HepG2 (cell line): ENCODE data around the gene PDGFA. TPM values are rescaled to one million over a fixed set of nuclear protein-coding genes. Genes with fewer than 3 reads are reported as not detected.
A peak's percentile ranks its signal among the peaks of the same experiment; 100 is the strongest.

Experiments
- AKAP8 ChIP-seq: sonication (generic); formaldehyde crosslinking; IDR thresholded peaks from 2 replicates; pipeline ENCODE4 v1.5.1; 2020; ENCODE audit warnings: mild to moderate bottlenecking, missing genetic modification reagents
- ETV6 ChIP-seq: sonication (generic); formaldehyde crosslinking; conservative IDR thresholded peaks from 2 replicates; pipeline ENCODE4 v1.4.0; 2020; ENCODE audit warnings: missing genetic modification reagents
- FOXK1 ChIP-seq: sonication (generic); formaldehyde crosslinking; IDR thresholded peaks from 2 replicates; pipeline ENCODE4 v1.4.0; 2020; ENCODE audit warnings: low read depth, missing genetic modification reagents, borderline replicate concordance
- GPBP1L1 ChIP-seq: sonication (generic); formaldehyde crosslinking; IDR thresholded peaks from 2 replicates; pipeline ENCODE4 v1.5.0; 2020; ENCODE audit warnings: mild to moderate bottlenecking, missing genetic modification reagents
- KLF12 ChIP-seq: sonication (generic); formaldehyde crosslinking; IDR thresholded peaks from 2 replicates; pipeline ENCODE4 v1.4.0; 2020; ENCODE audit warnings: missing genetic modification reagents, borderline replicate concordance
- MAZ ChIP-seq, 2 experiments: sonication (generic) in 1 of 2; formaldehyde crosslinking in 1 of 2; IDR thresholded peaks; 2 replicates each; pipeline versions ENCODE4 v1.5.0 to v1.6.1; 2012 to 2020; ENCODE audit warnings: low read depth in 2 of 2, mild to moderate bottlenecking in 2 of 2, borderline replicate concordance in 1 of 2, improper control_type of control experiment in 1 of 2, low read length in 1 of 2, missing genetic modification reagents in 1 of 2, moderate library complexity in 1 of 2
- NFKB2 ChIP-seq: sonication (generic); formaldehyde crosslinking; IDR thresholded peaks from 2 replicates; pipeline ENCODE4 v1.4.0; 2020; ENCODE audit warnings: missing genetic modification reagents, borderline replicate concordance
- SRY ChIP-seq: sonication (generic); formaldehyde crosslinking; IDR thresholded peaks from 2 replicates; pipeline ENCODE4 v1.8.0; 2022; ENCODE audit warnings: mild to moderate bottlenecking, missing genetic modification reagents
- TRIM24 ChIP-seq: sonication (generic); formaldehyde crosslinking; IDR thresholded peaks from 2 replicates; pipeline ENCODE4 v1.8.0; 2022; ENCODE audit warnings: mild to moderate bottlenecking, missing genetic modification reagents
- ZBTB34 ChIP-seq: sonication (generic); formaldehyde crosslinking; IDR thresholded peaks from 2 replicates; pipeline ENCODE4 v1.8.0; 2022; ENCODE audit warnings: mild to moderate bottlenecking, missing genetic modification reagents
- ZBTB43 ChIP-seq: sonication (generic); formaldehyde crosslinking; conservative IDR thresholded peaks from 2 replicates; pipeline ENCODE4 v1.4.0; 2020; ENCODE audit warnings: missing genetic modification reagents
- ZNF446 ChIP-seq: sonication (generic); formaldehyde crosslinking; IDR thresholded peaks from 2 replicates; pipeline ENCODE4 v1.5.0; 2020; ENCODE audit warnings: mild to moderate bottlenecking, missing genetic modification reagents
- ZNF484 ChIP-seq: sonication (generic); formaldehyde crosslinking; IDR thresholded peaks from 2 replicates; pipeline ENCODE4 v1.5.1; 2020; ENCODE audit warnings: mild to moderate bottlenecking, low read depth, missing genetic modification reagents, borderline replicate concordance
- ZNF720 ChIP-seq: sonication (generic); formaldehyde crosslinking; IDR thresholded peaks from 2 replicates; pipeline ENCODE4 v1.4.0; 2020; ENCODE audit warnings: missing genetic modification reagents
- ZNF770 ChIP-seq: sonication (generic); formaldehyde crosslinking; IDR thresholded peaks from 2 replicates; pipeline ENCODE4 v1.5.0; 2020; ENCODE audit warnings: mild to moderate bottlenecking, missing genetic modification reagents
- ZNF883 ChIP-seq: sonication (generic); formaldehyde crosslinking; IDR thresholded peaks from 2 replicates; pipeline ENCODE4 v1.5.1; 2020; ENCODE audit warnings: mild to moderate bottlenecking, missing genetic modification reagents; ENCODE audit errors: not compliant biosample characterization
- ZSCAN12 ChIP-seq: sonication (generic); formaldehyde crosslinking; IDR thresholded peaks from 2 replicates; pipeline ENCODE4 v1.9.0; 2021; ENCODE audit warnings: mild to moderate bottlenecking, missing genetic modification reagents
- polyA plus RNA-seq, 8 experiments: library from polyadenylated mRNA; depleted of rRNA in 3 of 8; stranded (reverse) in 7 of 8; unstranded in 1 of 8; fragments of >200 nt; fragmentation: Illumina TruSeq in 4 of 8; extraction: Trizol in 4 of 8; gene quantifications; 2 replicates each; pipeline versions ENCODE4 v1.2.1 to v1.2.3, GENCODE V29; 2011 to 2016; ENCODE audit warnings: low read depth in 4 of 8, missing spikeins in 1 of 8, mixed read lengths in 1 of 8; ENCODE audit not compliant: insufficient read depth in 1 of 8
- total RNA-seq, 5 experiments: library from RNA; depleted of rRNA; stranded (reverse); fragments of >200 nt; fragmentation: Illumina TruSeq; extraction: Trizol; gene quantifications; 2 replicates each; pipeline ENCODE4 v1.2.3, GENCODE V29; 2016; ENCODE audit warnings: low read depth in 1 of 5
- TF ChIP-seq, protein P1 (sequence below): sonication (generic); formaldehyde crosslinking; IDR thresholded peaks from 2 replicates; pipeline ENCODE4 v1.5.1; 2020; ENCODE audit warnings: mild to moderate bottlenecking, missing genetic modification reagents, moderate library complexity

PDGFA gene
- total and polyA plus RNA-seq, 2 of the 13 experiments (the other 11 are each of a cell fraction or from before 2014, with no cell fraction given), result 1.5 to 3.4 TPM

GRCh38 chr7:552868-553635 is 33.4 kb upstream of the PDGFA start (continued):
- TF ChIP-seq NFKB2 (CRISPR knock-in tag), result 0 out of 2 replicates have a peak, but pooled peaks have one; percentile 16
- TF ChIP-seq MAZ (IDR thresholded peaks at IDR 0.05; ENCODE audit: borderline replicate concordance, low read depth, low read length), result 0 out of 2 replicates have a peak, but pooled peaks have one; percentile 19
- peak; percentile 80 for TF ChIP-seq MAZ (CRISPR knock-in tag; IDR thresholded peaks at IDR 0.05; ENCODE audit: low read depth)
- TF ChIP-seq ETV6, result no peak
- TF ChIP-seq ZBTB34 (CRISPR knock-in tag), result peak; percentile 82
- TF ChIP-seq ZNF446 (CRISPR knock-in tag), result no peak
- TF ChIP-seq AKAP8, result 0 out of 2 replicates have a peak, but pooled peaks have one; percentile 57
- TF ChIP-seq ZNF720 (CRISPR knock-in tag), result no peak
- no peak for TF ChIP-seq ZSCAN12 (CRISPR knock-in tag)
- TF ChIP-seq GPBP1L1 (CRISPR knock-in tag), result no peak
- TF ChIP-seq SRY (CRISPR knock-in tag), result no peak
- no peak for TF ChIP-seq ZBTB43 (CRISPR knock-in tag)
- TF ChIP-seq TRIM24 (CRISPR knock-in tag), result no peak
- no peak for TF ChIP-seq FOXK1 (CRISPR knock-in tag)
- no peak for TF ChIP-seq ZNF883
- no peak for TF ChIP-seq KLF12 (CRISPR knock-in tag)
- TF ChIP-seq, protein P1, sequence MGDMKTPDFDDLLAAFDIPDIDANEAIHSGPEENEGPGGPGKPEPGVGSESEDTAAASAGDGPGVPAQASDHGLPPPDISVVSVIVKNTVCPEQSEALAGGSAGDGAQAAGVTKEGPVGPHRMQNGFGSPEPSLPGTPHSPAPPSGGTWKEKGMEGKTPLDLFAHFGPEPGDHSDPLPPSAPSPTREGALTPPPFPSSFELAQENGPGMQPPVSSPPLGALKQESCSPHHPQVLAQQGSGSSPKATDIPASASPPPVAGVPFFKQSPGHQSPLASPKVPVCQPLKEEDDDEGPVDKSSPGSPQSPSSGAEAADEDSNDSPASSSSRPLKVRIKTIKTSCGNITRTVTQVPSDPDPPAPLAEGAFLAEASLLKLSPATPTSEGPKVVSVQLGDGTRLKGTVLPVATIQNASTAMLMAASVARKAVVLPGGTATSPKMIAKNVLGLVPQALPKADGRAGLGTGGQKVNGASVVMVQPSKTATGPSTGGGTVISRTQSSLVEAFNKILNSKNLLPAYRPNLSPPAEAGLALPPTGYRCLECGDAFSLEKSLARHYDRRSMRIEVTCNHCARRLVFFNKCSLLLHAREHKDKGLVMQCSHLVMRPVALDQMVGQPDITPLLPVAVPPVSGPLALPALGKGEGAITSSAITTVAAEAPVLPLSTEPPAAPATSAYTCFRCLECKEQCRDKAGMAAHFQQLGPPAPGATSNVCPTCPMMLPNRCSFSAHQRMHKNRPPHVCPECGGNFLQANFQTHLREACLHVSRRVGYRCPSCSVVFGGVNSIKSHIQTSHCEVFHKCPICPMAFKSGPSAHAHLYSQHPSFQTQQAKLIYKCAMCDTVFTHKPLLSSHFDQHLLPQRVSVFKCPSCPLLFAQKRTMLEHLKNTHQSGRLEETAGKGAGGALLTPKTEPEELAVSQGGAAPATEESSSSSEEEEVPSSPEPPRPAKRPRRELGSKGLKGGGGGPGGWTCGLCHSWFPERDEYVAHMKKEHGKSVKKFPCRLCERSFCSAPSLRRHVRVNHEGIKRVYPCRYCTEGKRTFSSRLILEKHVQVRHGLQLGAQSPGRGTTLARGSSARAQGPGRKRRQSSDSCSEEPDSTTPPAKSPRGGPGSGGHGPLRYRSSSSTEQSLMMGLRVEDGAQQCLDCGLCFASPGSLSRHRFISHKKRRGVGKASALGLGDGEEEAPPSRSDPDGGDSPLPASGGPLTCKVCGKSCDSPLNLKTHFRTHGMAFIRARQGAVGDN (CRISPR knock-in tag), result peak; percentile 96
- TF ChIP-seq ZNF484 (CRISPR knock-in tag), result no peak
- peak; percentile 78 for TF ChIP-seq ZNF770 (CRISPR knock-in tag)
